H9 (cell line): ENCODE measurements around the gene SPAG17. TPM values are rescaled to one million over a fixed set of nuclear protein-coding genes. Genes with fewer than 3 reads are reported as not detected.

ENCODE experiments used
- DNase-seq: peaks from one replicate; pipeline ENCODE4 v3.0.0-alpha.2; 2017
- H2AFZ ChIP-seq: one replicate; pipeline ENCODE4 v1.6.1; 2013; ENCODE audit warnings: mild to moderate bottlenecking, low read length, control low read depth, moderate library complexity
- H2AK5ac ChIP-seq: 2 replicates; pipeline ENCODE4 v1.6.1; 2013; ENCODE audit warnings: low read length, control low read depth, mixed read lengths; ENCODE audit not compliant: insufficient read length
- H2BK120ac ChIP-seq: one replicate; pipeline ENCODE4 v1.6.1; 2013; ENCODE audit warnings: low read depth, mild to moderate bottlenecking, low read length, control low read depth, inconsistent platforms; ENCODE audit not compliant: poor library complexity, severe bottlenecking
- H2BK12ac ChIP-seq: 2 replicates; pipeline ENCODE4 v1.6.1; 2013; ENCODE audit warnings: low read length, control low read depth, mixed read lengths, low read depth; ENCODE audit not compliant: insufficient read length
- H2BK15ac ChIP-seq: 2 replicates; pipeline ENCODE4 v1.6.1; 2013; ENCODE audit warnings: low read depth, low read length, control low read depth
- H2BK20ac ChIP-seq: one replicate; pipeline ENCODE4 v1.6.1; 2013; ENCODE audit warnings: low read depth, mild to moderate bottlenecking, low read length, control low read depth, inconsistent platforms; ENCODE audit not compliant: poor library complexity, severe bottlenecking
- H2BK5ac ChIP-seq: 2 replicates; pipeline ENCODE4 v1.6.1; 2013; ENCODE audit warnings: low read length, control low read depth, mixed read lengths; ENCODE audit not compliant: insufficient read length
- H3K14ac ChIP-seq: 2 replicates; pipeline ENCODE4 v1.6.1; 2013; ENCODE audit warnings: low read length, control low read depth; ENCODE audit not compliant: insufficient read depth
- H3K18ac ChIP-seq: 2 replicates; pipeline ENCODE4 v1.6.1; 2013; ENCODE audit warnings: low read depth, mild to moderate bottlenecking, mixed read lengths, low read length, control low read depth; ENCODE audit not compliant: insufficient read length
- H3K23ac ChIP-seq: 2 replicates; pipeline ENCODE4 v1.6.1; 2013; ENCODE audit warnings: low read length, control low read depth, mixed read lengths, low read depth; ENCODE audit not compliant: insufficient read length
- H3K23me2 ChIP-seq: 2 replicates; pipeline ENCODE4 v1.6.1; 2013; ENCODE audit warnings: low read depth, mild to moderate bottlenecking, mixed read lengths, low read length, control low read depth; ENCODE audit not compliant: insufficient read length, poor library complexity, severe bottlenecking
- H3K27ac ChIP-seq: 2 replicates; pipeline ENCODE4 v1.5.1; 2013; ENCODE audit warnings: low read length, control low read depth, mixed read lengths, low read depth; ENCODE audit not compliant: insufficient read length
- H3K27me3 ChIP-seq: 2 replicates; pipeline ENCODE4 v1.6.1; 2013; ENCODE audit warnings: low read length, control low read depth, inconsistent platforms; ENCODE audit not compliant: insufficient read depth
- H3K4ac ChIP-seq: 2 replicates; pipeline ENCODE4 v1.6.1; 2013; ENCODE audit warnings: low read depth, mild to moderate bottlenecking, control low read depth, inconsistent platforms, low read length, moderate library complexity
- H3K4me1 ChIP-seq: 2 replicates; pipeline ENCODE4 v1.6.1; 2013; ENCODE audit warnings: low read length, control low read depth, inconsistent platforms; ENCODE audit not compliant: insufficient read depth
- H3K4me2 ChIP-seq: 2 replicates; pipeline ENCODE4 v1.6.1; 2013; ENCODE audit warnings: low read length, control low read depth, mixed read lengths; ENCODE audit not compliant: insufficient read length, insufficient read depth
- H3K56ac ChIP-seq: 2 replicates; pipeline ENCODE4 v1.6.1; 2013; ENCODE audit warnings: low read depth, mild to moderate bottlenecking, mixed read lengths, low read length, control low read depth; ENCODE audit not compliant: insufficient read length
- H3K79me1 ChIP-seq: 2 replicates; pipeline ENCODE4 v1.6.1; 2013; ENCODE audit warnings: low read depth, mild to moderate bottlenecking, moderate library complexity, low read length, control low read depth, inconsistent platforms; ENCODE audit not compliant: insufficient read depth, poor library complexity, severe bottlenecking
- H3K79me2 ChIP-seq: 2 replicates; pipeline ENCODE4 v1.6.1; 2013; ENCODE audit warnings: low read length, control low read depth, inconsistent platforms; ENCODE audit not compliant: insufficient read depth
- H3K9ac ChIP-seq: 2 replicates; pipeline ENCODE4 v1.6.1; 2013; ENCODE audit warnings: low read length, control low read depth, mixed read lengths; ENCODE audit not compliant: insufficient read length; ENCODE audit errors: extremely low read depth
- H3K9me3 ChIP-seq: one replicate; pipeline ENCODE4 v1.6.1; 2013; ENCODE audit warnings: low read depth, low read length, inconsistent platforms; ENCODE audit not compliant: control insufficient read depth
- H3T11ph ChIP-seq: one replicate; pipeline ENCODE4 v1.6.1; 2013; ENCODE audit warnings: mild to moderate bottlenecking, low read length, control low read depth, inconsistent platforms
- H4K20me1 ChIP-seq: one replicate; pipeline ENCODE4 v1.6.1; 2013; ENCODE audit not compliant: control insufficient read depth, insufficient read length, insufficient read depth
- H4K5ac ChIP-seq: 2 replicates; pipeline ENCODE4 v1.6.1; 2013; ENCODE audit warnings: low read depth, mild to moderate bottlenecking, mixed read lengths, low read length, control low read depth; ENCODE audit not compliant: insufficient read length
- H4K8ac ChIP-seq: replicated peaks from 2 replicates; pipeline ENCODE4 v1.6.1; 2013; ENCODE audit warnings: low read length, control low read depth, mixed read lengths, low read depth; ENCODE audit not compliant: insufficient read length
- H4K91ac ChIP-seq: 2 replicates; pipeline ENCODE4 v1.6.1; 2013; ENCODE audit warnings: low read depth, mild to moderate bottlenecking, moderate library complexity, mixed read lengths, low read length, control low read depth; ENCODE audit not compliant: insufficient read length
- H3K27ac Mint-ChIP-seq, 3 experiments: 2 replicates in 2 of 3; 3 replicates in 1 of 3; pipeline ENCODE4 v1.8.0; 2020 to 2021; ENCODE audit warnings: mixed read lengths in 3 of 3, mild to moderate bottlenecking in 1 of 3, moderate library complexity in 1 of 3
- H3K27me3 Mint-ChIP-seq: 2 replicates; pipeline ENCODE4 v1.8.0; 2021; ENCODE audit warnings: low read depth, mild to moderate bottlenecking, moderate library complexity, mixed read lengths
- H3K36me3 Mint-ChIP-seq, 3 experiments: 2 replicates in 2 of 3; 3 replicates in 1 of 3; pipeline ENCODE4 v1.8.0; 2020 to 2021; ENCODE audit warnings: low read depth in 3 of 3, mixed read lengths in 3 of 3; ENCODE audit not compliant: insufficient read depth in 1 of 3
- H3K4me1 Mint-ChIP-seq, 2 experiments: 2 replicates each; pipeline ENCODE4 v1.8.0; 2020; ENCODE audit warnings: mixed read lengths in 2 of 2
- H3K4me3 Mint-ChIP-seq, 2 experiments: 2 replicates in 1 of 2; 3 replicates in 1 of 2; pipeline ENCODE4 v1.8.0; 2020 to 2021; ENCODE audit warnings: mild to moderate bottlenecking in 2 of 2, mixed read lengths in 2 of 2, moderate library complexity in 1 of 2
- H3K9me3 Mint-ChIP-seq, 2 experiments: 2 replicates in 1 of 2; 3 replicates in 1 of 2; pipeline ENCODE4 v1.8.0; 2020; ENCODE audit warnings: mild to moderate bottlenecking in 2 of 2, mixed read lengths in 2 of 2, moderate library complexity in 1 of 2
- WGBS: extraction: QIAGEN DNeasy Blood & Tissue Kit; methylation state at CpG from one replicate; pipeline ENCODE4 v1.1.7; 2013; ENCODE audit warnings: missing lambda C conversion rate, low lambda C conversion rate, mixed read lengths; ENCODE audit not compliant: insufficient read length; ENCODE audit errors: extremely low coverage; 5-methylcytosine and 5-hydroxymethylcytosine counted together
- total RNA-seq: library from RNA; stranded (reverse); gene quantifications from 2 replicates; pipeline ENCODE4 v1.2.1, GENCODE V29; 2021
- TF ChIP-seq, protein P1 (sequence below): fragments of 200-600 bp; sonication (generic); conservative IDR thresholded peaks from 3 replicates; pipeline ENCODE4 v1.8.0; 2021; ENCODE audit warnings: antibody characterized with exemption, mild to moderate bottlenecking

SPAG17 gene
- total RNA-seq, 1 experiment from 2014 or later, result 0.37 TPM

GRCh38 chr1:118200836-118201235 is 15.8 kb upstream of the SPAG17 start:
- H3K56ac ChIP-seq, result no peak overlapping the region
- no peak overlapping the region for H2BK5ac ChIP-seq
- no peak overlapping the region for H3K4me2 ChIP-seq
- H3K4ac ChIP-seq, result no peak overlapping the region
- no peak overlapping the region for H3K4me3 Mint-ChIP-seq
- no peak overlapping the region for H4K5ac ChIP-seq
- no peak overlapping the region for H4K8ac ChIP-seq
- H3K27ac ChIP-seq, result no peak overlapping the region
- H3K79me2 ChIP-seq, result no peaks in the 10 kb centered on the region
- no peak overlapping the region for H2BK120ac ChIP-seq
- TF ChIP-seq, protein P1, sequence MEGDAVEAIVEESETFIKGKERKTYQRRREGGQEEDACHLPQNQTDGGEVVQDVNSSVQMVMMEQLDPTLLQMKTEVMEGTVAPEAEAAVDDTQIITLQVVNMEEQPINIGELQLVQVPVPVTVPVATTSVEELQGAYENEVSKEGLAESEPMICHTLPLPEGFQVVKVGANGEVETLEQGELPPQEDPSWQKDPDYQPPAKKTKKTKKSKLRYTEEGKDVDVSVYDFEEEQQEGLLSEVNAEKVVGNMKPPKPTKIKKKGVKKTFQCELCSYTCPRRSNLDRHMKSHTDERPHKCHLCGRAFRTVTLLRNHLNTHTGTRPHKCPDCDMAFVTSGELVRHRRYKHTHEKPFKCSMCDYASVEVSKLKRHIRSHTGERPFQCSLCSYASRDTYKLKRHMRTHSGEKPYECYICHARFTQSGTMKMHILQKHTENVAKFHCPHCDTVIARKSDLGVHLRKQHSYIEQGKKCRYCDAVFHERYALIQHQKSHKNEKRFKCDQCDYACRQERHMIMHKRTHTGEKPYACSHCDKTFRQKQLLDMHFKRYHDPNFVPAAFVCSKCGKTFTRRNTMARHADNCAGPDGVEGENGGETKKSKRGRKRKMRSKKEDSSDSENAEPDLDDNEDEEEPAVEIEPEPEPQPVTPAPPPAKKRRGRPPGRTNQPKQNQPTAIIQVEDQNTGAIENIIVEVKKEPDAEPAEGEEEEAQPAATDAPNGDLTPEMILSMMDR, result no peak
- no peak for DNase-seq
- no peak overlapping the region for H3K14ac ChIP-seq
- H2AK5ac ChIP-seq, result no peak overlapping the region
- no peaks in the 10 kb centered on the region for H4K20me1 ChIP-seq
- no peaks in the 10 kb centered on the region for H3K79me1 ChIP-seq
- no peak overlapping the region for H2BK15ac ChIP-seq
- no peak overlapping the region for H3K27ac Mint-ChIP-seq
- H3T11ph ChIP-seq, result no peak overlapping the region
- no peak overlapping the region for H3K18ac ChIP-seq
- no peaks in the 10 kb centered on the region for H3K36me3 Mint-ChIP-seq
- H3K9me3 Mint-ChIP-seq, result peaks cover 0 to 2% of the 10 kb centered on the region in 2 experiments; a peak in 2 of 5 replicates
- no peaks in the 10 kb centered on the region for H3K27me3 Mint-ChIP-seq
- no peak overlapping the region for H3K23ac ChIP-seq
- no peak overlapping the region for H3K9ac ChIP-seq
- no peaks in the 10 kb centered on the region for H3K23me2 ChIP-seq
- H3K4me1 ChIP-seq, result no peaks in the 10 kb centered on the region
- H4K91ac ChIP-seq, result no peak overlapping the region
- 80% methylated on average over 1 of the region's 1 CpG for WGBS
- H2BK12ac ChIP-seq, result no peak overlapping the region
- H2AFZ ChIP-seq, result no peak overlapping the region
- no peaks in the 10 kb centered on the region for H3K9me3 ChIP-seq
- H3K4me1 Mint-ChIP-seq, result 0 out of 4 replicates have a peak, but pooled peaks cover 0 to 2% of the 10 kb centered on the region in 2 experiments
- no peak overlapping the region for H2BK20ac ChIP-seq
- H3K27me3 ChIP-seq, result no peaks in the 10 kb centered on the region
